NT2/D1 (cell line): ENCODE results near the gene TRPM6.
"Not testable (repeated sequence)": the region's sequence is repeated elsewhere in the genome, so short reads cannot be mapped to it uniquely, and the experiment has no call there.

Experiments
- SUZ12 ChIP-seq: IDR thresholded peaks from 2 replicates; pipeline ENCODE4 v1.6.1; 2011; ENCODE audit not compliant: insufficient read length, insufficient read depth; ENCODE audit errors: extremely low read depth
- YY1 ChIP-seq: IDR thresholded peaks from 2 replicates; pipeline ENCODE4 v1.6.1; 2011; ENCODE audit not compliant: insufficient read length, insufficient read depth
- ZNF274 ChIP-seq: IDR thresholded peaks from 2 replicates; pipeline ENCODE4 v1.6.1; 2011; ENCODE audit warnings: mild to moderate bottlenecking, low read depth, low read length

- not testable (repeated sequence) for TF ChIP-seq ZNF274, SUZ12, YY1
These were observed 27.5 kb downstream of the TRPM6 start for GRCh38 chr9:74860247-74860646.
